Erythroblast (primary cell): Measurements from ENCODE around the gene FRMD4A.

Experiments used
- GATA1 ChIP-seq: IDR thresholded peaks from 2 replicates; pipeline ENCODE4 v1.6.1; 2011; ENCODE audit warnings: low read depth, mild to moderate bottlenecking, control low read depth, low read length, moderate library complexity
- POLR2A ChIP-seq: IDR thresholded peaks from 2 replicates; pipeline ENCODE4 v1.6.1; 2011; ENCODE audit warnings: mild to moderate bottlenecking, low read length

DNA sequence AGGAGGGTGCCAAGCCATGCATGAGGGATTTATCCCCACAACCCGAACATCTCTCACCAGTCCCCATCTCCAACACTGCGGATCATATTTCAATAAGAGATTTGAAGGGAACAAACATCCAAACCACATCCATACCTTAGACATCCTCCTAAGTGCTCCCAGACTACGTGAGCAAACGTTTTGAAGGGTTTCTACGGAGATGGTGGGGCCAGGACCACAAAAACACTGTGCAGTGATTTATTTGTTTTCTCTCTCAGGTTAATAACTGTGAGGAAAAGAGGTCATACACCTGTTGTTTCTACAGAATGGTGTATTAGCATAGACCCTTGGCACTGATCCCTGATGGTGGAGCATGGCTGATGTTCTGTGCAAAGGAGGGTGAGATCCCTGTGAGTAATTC is 277.8 kb downstream of the FRMD4A start:
- TF ChIP-seq POLR2A (no peak), GATA1 (no peak)
